ENCODE data around the gene FRMD4A. TPM values are rescaled to one million over a fixed set of nuclear protein-coding genes. Genes with fewer than 3 reads are reported as not detected.

Gene FRMD4A
- total and polyA plus RNA-seq, 2 of the 4 experiments (the other 2 are of a cell fraction), result 30.3 to 68.8 TPM

DNA sequence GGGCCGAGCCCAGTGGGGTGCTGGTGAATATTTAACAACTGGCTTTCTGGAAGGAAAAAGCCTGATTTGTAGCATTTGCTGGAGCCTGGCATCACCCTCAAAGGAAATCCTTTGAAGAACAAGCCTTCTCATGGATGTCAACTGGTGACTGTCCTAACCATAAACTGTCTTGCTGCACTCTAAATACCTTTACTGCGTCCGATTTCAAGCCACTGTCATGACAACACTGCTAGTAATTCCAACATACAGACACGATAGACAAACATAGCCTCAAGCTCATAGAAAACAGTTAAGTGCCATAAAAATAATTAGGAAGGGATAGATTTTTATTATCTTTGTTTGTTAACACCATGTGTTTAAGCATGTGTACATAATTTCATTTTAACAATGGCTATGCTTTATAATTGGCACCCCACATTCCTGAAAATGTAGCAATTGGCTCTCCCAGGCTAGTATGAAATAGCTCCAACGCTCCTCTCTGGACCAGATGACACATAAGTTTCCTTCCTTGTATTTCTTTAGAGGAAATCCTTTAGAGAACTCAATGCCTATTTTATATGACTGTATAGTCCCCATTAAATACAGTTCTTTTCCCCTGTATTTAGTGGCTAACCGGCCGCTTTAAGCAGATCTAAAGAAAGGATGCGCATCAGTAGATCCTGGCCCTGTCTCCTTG is 470.6 kb downstream of the FRMD4A start:
- BruUV-seq (replicated peaks), result no TSS peak
- Histone ChIP-seq H2BK5ac (ENCODE audit: low read depth, low read length, poor library complexity, severe bottlenecking) (no peak overlapping the region), H4K5ac (ENCODE audit: low read depth, low read length) (no peak overlapping the region), H3K4me1 (ENCODE audit: control insufficient read depth, insufficient read depth, low read length) (no peaks in the 10 kb centered on the region; the same call in 1 of the 2 replicates), H2BK120ac (ENCODE audit: low read depth, low read length) (no peak overlapping the region), H3K23ac (ENCODE audit: low read depth, low read length) (no peak overlapping the region), H3K14ac (replicated peaks; ENCODE audit: low read depth, low read length) (no peak overlapping the region), H3K4me3 (ENCODE audit: insufficient read depth, low read depth, low read length) (no peak overlapping the region), H2BK20ac (ENCODE audit: low read depth, low read length) (no peak overlapping the region), H3K9me1 (ENCODE audit: insufficient read depth, low read length) (peaks cover 6% of the 10 kb centered on the region), H2AK9ac (replicated peaks; ENCODE audit: low read depth, low read length, poor library complexity) (no peak overlapping the region), H2AK5ac (ENCODE audit: low read depth, low read length) (no peak overlapping the region), H3K4ac (ENCODE audit: low read depth, low read length) (no peak overlapping the region; the same call in 1 of the 2 replicates), H3K27ac (ENCODE audit: insufficient read depth, low read length) (no peak overlapping the region), H3K9ac (ENCODE audit: low read depth, low read length) (no peak overlapping the region), H3K27me3 (ENCODE audit: control insufficient read depth, insufficient read depth, low read length) (no peaks in the 10 kb centered on the region), H3K56ac (ENCODE audit: extremely low read depth, insufficient read depth, low read length) (no peak overlapping the region), H3K36me3 (ENCODE audit: control insufficient read depth, insufficient read depth, low read length) (0 out of 2 replicates have a peak, but pooled peaks cover 3% of the 10 kb centered on the region), H2BK15ac (ENCODE audit: low read depth, low read length) (no peak overlapping the region), H3K9me3 (ENCODE audit: control insufficient read depth, insufficient read depth, low read length) (no peaks in the 10 kb centered on the region), H2AFZ (replicated peaks; ENCODE audit: low read length, poor library complexity) (no peak overlapping the region), H3K4me2 (ENCODE audit: low read depth, low read length) (no peak overlapping the region), H3K18ac (ENCODE audit: low read depth, low read length) (no peak overlapping the region), H3K79me1 (ENCODE audit: low read depth in 1 of 2, low read length in 2 of 2) (peaks cover 24 to 72% of the 10 kb centered on the region in 2 experiments), H4K20me1 (ENCODE audit: insufficient read depth, low read length) (peaks cover 5% of the 10 kb centered on the region; the same call in 1 of the 2 replicates), H4K91ac (ENCODE audit: insufficient read depth, low read depth, low read length) (no peak overlapping the region), H4K8ac (ENCODE audit: low read depth in 2 of 2, low read length in 2 of 2) (no peak overlapping the region)
- TF ChIP-seq POLR2A (IDR thresholded peaks at IDR 0.05; ENCODE audit: low read depth, low read length), result no peak
- no peak for TF ChIP-seq CHD1 (IDR thresholded peaks at IDR 0.05; ENCODE audit: low read depth, low read length)
- TF ChIP-seq RAD21 (IDR thresholded peaks at IDR 0.05; ENCODE audit: low read length), result no peak
- TF ChIP-seq FOS (IDR thresholded peaks at IDR 0.05; ENCODE audit: low read depth, low read length), result no peak
- in situ Hi-C loops (cut with MboI; ENCODE audit: low sequenced_read_pairs), result no loop called here
- ChIA-PET POLR2A (ENCODE audit: unreplicated experiment) (no interaction called here), CTCF (no interaction called here)
- 60% methylated on average over 1 of the region's 8 CpGs; no CpG with 5 or more reads in 1 of the 2 experiments for WGBS, 2 experiments (ENCODE audit: extremely low coverage in 2 of 2, insufficient read length in 1 of 2)
- DNase-seq (no peak), ATAC-seq (ENCODE audit: low read depth) (no peak)
- intact Hi-C loops (cut with micrococcal nuclease), result no loop called here
- dilution Hi-C loops (cut with HindIII; ENCODE audit: low sequenced_read_pairs, unreplicated experiment), result no loop called here

Data from IMR-90 (cell line).